K562 treated with DMSO at 1 percent for 4 hours (cell line): ENCODE results near the gene HIPK2. TPM values are rescaled to one million over a fixed set of nuclear protein-coding genes. Genes with fewer than 3 reads are reported as not detected.

Experiments
- total RNA-seq: library from RNA; unstranded; fragments of 300-600 nt; gene quantifications from 2 replicates; pipeline ENCODE4 v1.2.3, GENCODE V29; 2022; ENCODE audit not compliant: insufficient read depth

Gene HIPK2
- total RNA-seq, result 5.4 and 6.8 TPM in 2 replicates

GRCh38 chr7:139777948-139778841, at the start of gene HIPK2:
HIPK2 (minus strand) TSS chr7:139777998; CDS start chr7:139777623, 375 bp downstream.

GRCh38 chr7:139523199-139523941, 254.4 kb downstream of the HIPK2 start, which contains the start of gene CLEC2L:
CLEC2L (plus strand) TSS chr7:139523685; CDS start chr7:139523928, 243 bp downstream.

Other genes with a start within 250 kb of the HIPK2 start
- gene TBXAS1, start 51.3 kb upstream of the HIPK2 start, total RNA-seq, result 7.2 and 7.7 TPM in 2 replicates